PC-9 (cell line): ENCODE results near the gene C2CD3. TPM values are rescaled to one million over a fixed set of nuclear protein-coding genes. Genes with fewer than 3 reads are reported as not detected.

Experiments used
- BruUV-seq: library from RNA; stranded (reverse); fragments of 400-500 nt; replicated peaks from 2 replicates; lab custom pipeline; 2021; lab: Mats Ljungman, UMichigan
- CTCF ChIA-PET: fragments of 300-600 bp; sonication (Branson Sonifier 250); formaldehyde crosslinking; loops from one replicate; lab custom pipeline; 2022; ENCODE audit warnings: antibody characterized with exemption; lab: Charles Lee
- POLR2A ChIA-PET: fragments of 300-600 bp; sonication (Branson Sonifier 250); formaldehyde crosslinking; loops from one replicate; lab custom pipeline; 2022; ENCODE audit warnings: antibody characterized with exemption; ENCODE audit not compliant: unreplicated experiment; lab: Charles Lee
- DNase-seq, 2 experiments: peaks; one replicate each; pipeline versions ENCODE4 v3.0.0 to v3.0.0-alpha.2; 2015 to 2022; ENCODE audit warnings: mixed read lengths in 1 of 2
- H2AFZ ChIP-seq: fragments of 200-600 bp; sonication (generic); 2 replicates; pipeline ENCODE4 v1.8.1; 2017; ENCODE audit warnings: antibody characterized with exemption
- H3F3A ChIP-seq: fragments of 200-600 bp; sonication (generic); 2 replicates; pipeline ENCODE4 v1.8.1; 2017; ENCODE audit warnings: antibody characterized with exemption, mild to moderate bottlenecking, low read depth; ENCODE audit not compliant: insufficient read depth
- H3K27ac ChIP-seq: fragments of 200-600 bp; sonication (generic); 2 replicates; pipeline ENCODE4 v1.6.1; 2016; ENCODE audit warnings: mixed run types
- H3K27me3 ChIP-seq: fragments of 200-600 bp; sonication (generic); 2 replicates; pipeline ENCODE4 v1.6.1; 2016; ENCODE audit warnings: low read depth, mixed run types; ENCODE audit not compliant: insufficient read depth
- H3K36me3 ChIP-seq: fragments of 200-600 bp; sonication (generic); 2 replicates; pipeline ENCODE4 v1.6.1; 2016; ENCODE audit warnings: low read depth, mixed run types
- H3K4me1 ChIP-seq: fragments of 200-600 bp; sonication (generic); replicated peaks from 2 replicates; pipeline ENCODE4 v1.6.1; 2016; ENCODE audit warnings: mixed run types; ENCODE audit not compliant: insufficient read depth
- H3K4me2 ChIP-seq: fragments of 200-600 bp; sonication (generic); 2 replicates; pipeline ENCODE4 v1.6.1; 2017; ENCODE audit warnings: mixed run types
- H3K4me3 ChIP-seq: fragments of 200-600 bp; sonication (generic); 2 replicates; pipeline ENCODE4 v1.6.1; 2016; ENCODE audit warnings: mixed run types
- H3K79me2 ChIP-seq: fragments of 200-600 bp; sonication (generic); 2 replicates; pipeline ENCODE4 v1.6.1; 2017; ENCODE audit warnings: low read depth, mixed run types
- H3K9me2 ChIP-seq: fragments of 200-600 bp; sonication (generic); 2 replicates; pipeline ENCODE4 v1.8.1; 2017; ENCODE audit warnings: mild to moderate bottlenecking; ENCODE audit not compliant: insufficient read depth
- H3K9me3 ChIP-seq: fragments of 200-600 bp; sonication (generic); 2 replicates; pipeline ENCODE4 v1.8.1; 2016; ENCODE audit warnings: low read depth; ENCODE audit not compliant: insufficient read depth
- H4K20me1 ChIP-seq: fragments of 200-600 bp; sonication (generic); 2 replicates; pipeline ENCODE4 v1.8.1; 2017; ENCODE audit not compliant: insufficient read depth
- EZH2 ChIP-seq: fragments of 200-600 bp; sonication (generic); IDR thresholded peaks from 2 replicates; pipeline ENCODE4 v1.8.0; 2017; ENCODE audit warnings: antibody characterized with exemption, low read depth
- intact Hi-C: fragments of 100-400 bp; cut with micrococcal nuclease; formaldehyde crosslinking; loops from one replicate; pipeline ENCODE4 v1.10.0; 2022; ENCODE audit not compliant: unreplicated experiment
- total RNA-seq: library from RNA; stranded (reverse); gene quantifications from 2 replicates; pipeline ENCODE4 v1.2.3, GENCODE V29; 2021
- TF ChIP-seq, protein P1 (sequence below): fragments of 200-600 bp; sonication (generic); conservative IDR thresholded peaks from 2 replicates; pipeline ENCODE4 v1.6.1; 2017; ENCODE audit warnings: mixed run types, antibody characterized with exemption, mild to moderate bottlenecking, moderate library complexity

C2CD3 gene
- total RNA-seq, 1 experiment from 2014 or later = 50.0 TPM

DNA sequence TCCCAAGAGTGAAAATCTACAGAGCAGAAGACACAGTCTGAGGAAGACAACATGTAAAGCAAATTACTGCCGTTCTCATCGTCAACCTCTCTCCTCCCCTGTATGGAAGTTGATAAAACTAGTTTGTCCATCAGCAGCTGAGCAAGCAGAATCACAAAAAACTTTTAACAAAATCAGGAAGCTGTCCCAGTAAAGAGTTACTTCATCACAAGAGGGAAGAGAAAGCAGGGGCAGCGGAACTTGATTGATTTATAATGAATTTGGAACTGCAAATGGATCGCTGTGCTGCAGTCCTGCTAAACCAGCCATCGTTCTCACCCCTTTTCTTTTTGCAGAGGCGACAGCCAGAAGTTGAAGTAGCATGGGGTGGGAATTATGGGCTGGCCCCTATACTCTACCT, 148.3 kb downstream of the C2CD3 start:
- no peaks in the 10 kb centered on the region for H3K9me3 ChIP-seq
- no peaks in the 10 kb centered on the region for H3K79me2 ChIP-seq
- no peak for DNase-seq
- no peak overlapping the region for H3K27ac ChIP-seq
- no peaks in the 10 kb centered on the region for H3K9me2 ChIP-seq
- TF ChIP-seq, protein P1, sequence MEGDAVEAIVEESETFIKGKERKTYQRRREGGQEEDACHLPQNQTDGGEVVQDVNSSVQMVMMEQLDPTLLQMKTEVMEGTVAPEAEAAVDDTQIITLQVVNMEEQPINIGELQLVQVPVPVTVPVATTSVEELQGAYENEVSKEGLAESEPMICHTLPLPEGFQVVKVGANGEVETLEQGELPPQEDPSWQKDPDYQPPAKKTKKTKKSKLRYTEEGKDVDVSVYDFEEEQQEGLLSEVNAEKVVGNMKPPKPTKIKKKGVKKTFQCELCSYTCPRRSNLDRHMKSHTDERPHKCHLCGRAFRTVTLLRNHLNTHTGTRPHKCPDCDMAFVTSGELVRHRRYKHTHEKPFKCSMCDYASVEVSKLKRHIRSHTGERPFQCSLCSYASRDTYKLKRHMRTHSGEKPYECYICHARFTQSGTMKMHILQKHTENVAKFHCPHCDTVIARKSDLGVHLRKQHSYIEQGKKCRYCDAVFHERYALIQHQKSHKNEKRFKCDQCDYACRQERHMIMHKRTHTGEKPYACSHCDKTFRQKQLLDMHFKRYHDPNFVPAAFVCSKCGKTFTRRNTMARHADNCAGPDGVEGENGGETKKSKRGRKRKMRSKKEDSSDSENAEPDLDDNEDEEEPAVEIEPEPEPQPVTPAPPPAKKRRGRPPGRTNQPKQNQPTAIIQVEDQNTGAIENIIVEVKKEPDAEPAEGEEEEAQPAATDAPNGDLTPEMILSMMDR = no peak
- no peak for TF ChIP-seq EZH2
- no peak overlapping the region for H3K4me2 ChIP-seq
- peaks cover 47% of the 10 kb centered on the region for H3F3A ChIP-seq
- no peak overlapping the region for H3K4me3 ChIP-seq
- no peak overlapping the region for H2AFZ ChIP-seq
- no peaks in the 10 kb centered on the region for H3K27me3 ChIP-seq
- ChIA-PET CTCF (no interaction called here), POLR2A (no interaction called here)
- no TSS peak for BruUV-seq
- H3K36me3 ChIP-seq = no peaks in the 10 kb centered on the region
- no peaks in the 10 kb centered on the region for H4K20me1 ChIP-seq
- intact Hi-C loops = no loop called here
- peaks cover 59% of the 10 kb centered on the region for H3K4me1 ChIP-seq

DNA sequence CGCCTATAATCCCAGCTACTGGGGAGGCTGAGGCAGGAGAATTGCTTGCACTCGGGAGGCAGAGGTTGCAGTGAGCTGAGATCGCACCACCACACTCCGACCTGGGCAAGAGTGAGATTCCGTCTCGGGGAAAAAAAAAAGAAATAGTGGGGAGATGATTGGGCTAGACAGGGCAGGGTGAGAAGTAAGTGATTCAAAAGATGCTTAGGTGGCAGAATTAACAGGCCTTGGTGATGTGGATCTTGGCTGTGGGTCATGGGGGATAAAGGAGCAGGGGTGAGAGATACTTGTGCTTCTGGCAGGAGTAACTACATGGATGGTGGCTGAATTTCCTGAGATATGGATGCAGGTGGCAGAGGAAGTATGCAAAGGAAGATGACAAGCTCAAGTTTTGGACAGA, 148.8 kb downstream of the C2CD3 start:
- no peaks in the 10 kb centered on the region for H4K20me1 ChIP-seq
- no peaks in the 10 kb centered on the region for H3K79me2 ChIP-seq
- no peak overlapping the region for H3K4me2 ChIP-seq
- intact Hi-C loops = no loop called here
- BruUV-seq = no TSS peak
- DNase-seq = no peak
- H3K36me3 ChIP-seq = 0 out of 2 replicates have a peak, but pooled peaks cover 4% of the 10 kb centered on the region
- CTCF ChIA-PET = no interaction called here
- no peak overlapping the region for H3K27ac ChIP-seq
- no peaks in the 10 kb centered on the region for H3K9me2 ChIP-seq
- H2AFZ ChIP-seq = no peak overlapping the region
- H3K4me3 ChIP-seq = no peak overlapping the region
- TF ChIP-seq EZH2 = no peak
- TF ChIP-seq, protein P1 = no peak
- POLR2A ChIA-PET = no interaction called here
- no peaks in the 10 kb centered on the region for H3K27me3 ChIP-seq
- no peaks in the 10 kb centered on the region for H3K9me3 ChIP-seq
- H3K4me1 ChIP-seq = peaks cover 55% of the 10 kb centered on the region
- H3F3A ChIP-seq = peaks cover 41% of the 10 kb centered on the region

DNA sequence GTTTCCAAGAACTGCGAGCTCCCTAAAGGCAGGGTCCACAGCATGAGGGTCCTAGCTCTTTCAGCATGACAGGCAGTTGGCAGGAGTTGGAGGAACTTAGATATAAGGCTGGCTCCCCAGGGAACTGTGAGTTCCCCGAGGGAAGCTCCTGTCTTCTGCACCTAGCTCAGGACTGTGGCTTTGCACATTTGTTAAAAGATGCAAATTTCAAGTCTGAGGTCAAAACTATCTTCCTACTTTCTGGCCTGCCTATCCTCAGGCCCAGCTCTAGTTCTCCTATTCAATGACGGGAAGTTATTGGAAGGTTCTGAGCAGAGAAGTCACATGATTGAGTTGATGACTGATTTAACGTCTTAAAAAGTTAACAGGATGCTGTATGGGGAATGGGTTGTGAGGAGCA, 150.3 kb downstream of the C2CD3 start:
- peaks cover 28% of the 10 kb centered on the region; the same call in 1 of the 2 replicates for H3F3A ChIP-seq
- intact Hi-C loops = no loop called here
- H3K4me3 ChIP-seq = no peak overlapping the region
- peaks cover 41% of the 10 kb centered on the region for H3K4me1 ChIP-seq
- no peaks in the 10 kb centered on the region for H3K27me3 ChIP-seq
- 0 out of 2 replicates have a peak, but pooled peaks cover 15% of the 10 kb centered on the region for H3K36me3 ChIP-seq
- H3K9me2 ChIP-seq = no peaks in the 10 kb centered on the region
- no peak overlapping the region for H2AFZ ChIP-seq
- no TSS peak for BruUV-seq
- ChIA-PET CTCF (no interaction called here), POLR2A (no interaction called here)
- DNase-seq = no peak
- TF ChIP-seq, protein P1 = no peak
- no peak for TF ChIP-seq EZH2
- no peak overlapping the region for H3K4me2 ChIP-seq
- H3K27ac ChIP-seq = no peak overlapping the region
- no peaks in the 10 kb centered on the region for H4K20me1 ChIP-seq
- H3K79me2 ChIP-seq = no peaks in the 10 kb centered on the region
- no peaks in the 10 kb centered on the region for H3K9me3 ChIP-seq
